ENCODE data around the gene TPST2.

The TPST2 gene

DNA sequence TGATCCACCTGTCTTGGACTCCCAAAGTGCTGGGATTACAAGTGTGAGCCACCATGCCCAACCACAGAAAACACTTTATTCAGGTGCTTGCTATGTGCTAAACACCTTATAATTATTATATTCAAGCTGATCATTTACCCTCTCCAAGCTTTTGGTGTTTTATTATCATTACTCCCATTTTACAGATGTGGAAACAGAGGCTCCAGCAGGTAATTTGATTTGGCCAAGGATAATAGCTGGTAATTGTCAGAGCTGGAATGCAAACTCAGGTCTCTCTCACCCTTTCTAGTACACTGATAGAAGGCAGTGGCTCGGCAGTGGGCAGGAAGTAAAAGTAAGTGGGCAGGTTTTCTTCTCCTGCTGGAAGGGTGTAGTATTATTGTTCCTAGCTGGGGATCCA, 3.8 kb upstream of the TPST2 start:
- Histone ChIP-seq H3K9me3 (ENCODE audit: control insufficient read depth, insufficient read depth, low read length) (no peaks in the 10 kb centered on the region), H3K4me3 (ENCODE audit: low read length) (no peak overlapping the region), H3K27me3 (ENCODE audit: control insufficient read depth, insufficient read depth, low read length) (no peaks in the 10 kb centered on the region), H3K4me1 (ENCODE audit: control insufficient read depth, insufficient read depth, low read length) (no peaks in the 10 kb centered on the region), H3K27ac (ENCODE audit: low read length) (no peak overlapping the region), H3K36me3 (ENCODE audit: control insufficient read depth, insufficient read depth, low read length) (no peaks in the 10 kb centered on the region)
- DNase-seq (ENCODE audit: low read depth, low spot score): no peak
- no CpG with 5 or more reads among the region's 1 CpG for WGBS (ENCODE audit: insufficient coverage, insufficient read length)

DNA sequence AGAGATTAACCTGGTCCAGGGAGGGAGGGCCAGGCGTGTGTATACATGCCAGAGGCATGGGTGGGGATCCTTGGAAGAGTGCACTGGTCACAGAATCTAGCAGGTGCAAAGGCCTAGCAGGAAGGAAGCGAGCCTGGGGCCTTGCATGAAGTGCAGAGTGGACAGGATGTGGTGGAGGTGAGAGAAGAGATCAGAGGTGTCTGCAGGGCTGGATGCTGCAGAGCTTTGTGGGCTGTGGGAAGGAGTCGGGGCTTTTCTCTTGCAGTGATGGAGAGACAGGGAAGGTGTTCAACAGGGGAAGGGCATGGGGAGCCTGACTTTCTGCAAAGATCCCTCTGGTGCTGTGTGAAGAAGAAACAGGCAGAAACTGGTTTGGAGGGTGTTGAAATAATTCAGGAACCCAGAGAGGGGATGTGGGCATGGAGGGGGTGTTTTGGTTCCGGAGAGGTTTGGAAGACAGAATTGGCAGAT, 2.5 kb upstream of the TPST2 start:
- H3K27me3 ChIP-seq (ENCODE audit: control insufficient read depth, insufficient read depth, low read length): no peaks in the 10 kb centered on the region
- no peaks in the 10 kb centered on the region for H3K36me3 ChIP-seq (ENCODE audit: control insufficient read depth, insufficient read depth, low read length)
- no peak overlapping the region for H3K4me3 ChIP-seq (ENCODE audit: low read length)
- DNase-seq (ENCODE audit: low read depth, low spot score): no peak
- H3K9me3 ChIP-seq (ENCODE audit: control insufficient read depth, insufficient read depth, low read length): no peaks in the 10 kb centered on the region
- no peak overlapping the region for H3K27ac ChIP-seq (ENCODE audit: low read length)
- no peaks in the 10 kb centered on the region for H3K4me1 ChIP-seq (ENCODE audit: control insufficient read depth, insufficient read depth, low read length)
- WGBS (ENCODE audit: insufficient coverage, insufficient read length): no CpG with 5 or more reads among the region's 4 CpGs

DNA sequence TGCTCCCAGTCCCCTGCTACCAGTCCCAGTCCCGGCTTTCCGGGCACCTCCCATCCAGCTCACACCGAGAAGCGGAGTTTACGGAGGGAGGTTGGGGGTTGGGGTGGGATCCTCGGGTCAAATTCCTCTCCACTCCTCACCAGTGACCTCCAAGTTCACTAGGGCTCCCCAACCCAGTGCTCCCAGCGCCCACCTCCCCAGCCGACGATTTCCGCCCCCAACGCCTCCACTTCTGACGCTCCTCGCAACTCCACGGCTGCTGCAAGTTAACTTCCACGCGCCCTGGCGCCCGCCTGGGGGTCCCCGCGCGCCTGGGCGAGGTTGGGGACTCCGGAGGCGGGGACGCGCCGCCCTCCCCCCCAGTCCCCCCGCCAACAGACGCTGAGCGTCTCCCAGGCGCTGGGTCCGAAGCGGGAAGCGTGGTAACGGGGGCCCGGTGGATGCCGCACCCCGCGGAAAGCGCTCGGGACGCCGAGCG, 526 bp downstream of the TPST2 start:
- H3K27ac ChIP-seq (ENCODE audit: low read length): no peak overlapping the region
- DNase-seq (ENCODE audit: low read depth, low spot score): no peak
- no peaks in the 10 kb centered on the region for H3K9me3 ChIP-seq (ENCODE audit: control insufficient read depth, insufficient read depth, low read length)
- H3K4me3 ChIP-seq (ENCODE audit: low read length): peak overlapping the region; percentile 97
- H3K36me3 ChIP-seq (ENCODE audit: control insufficient read depth, insufficient read depth, low read length): no peaks in the 10 kb centered on the region
- no peaks in the 10 kb centered on the region for H3K27me3 ChIP-seq (ENCODE audit: control insufficient read depth, insufficient read depth, low read length)
- no CpG with 5 or more reads among the region's 44 CpGs for WGBS (ENCODE audit: insufficient coverage, insufficient read length)
- no peaks in the 10 kb centered on the region; the same call in none of the 2 replicates for H3K4me1 ChIP-seq (ENCODE audit: control insufficient read depth, insufficient read depth, low read length)

DNA sequence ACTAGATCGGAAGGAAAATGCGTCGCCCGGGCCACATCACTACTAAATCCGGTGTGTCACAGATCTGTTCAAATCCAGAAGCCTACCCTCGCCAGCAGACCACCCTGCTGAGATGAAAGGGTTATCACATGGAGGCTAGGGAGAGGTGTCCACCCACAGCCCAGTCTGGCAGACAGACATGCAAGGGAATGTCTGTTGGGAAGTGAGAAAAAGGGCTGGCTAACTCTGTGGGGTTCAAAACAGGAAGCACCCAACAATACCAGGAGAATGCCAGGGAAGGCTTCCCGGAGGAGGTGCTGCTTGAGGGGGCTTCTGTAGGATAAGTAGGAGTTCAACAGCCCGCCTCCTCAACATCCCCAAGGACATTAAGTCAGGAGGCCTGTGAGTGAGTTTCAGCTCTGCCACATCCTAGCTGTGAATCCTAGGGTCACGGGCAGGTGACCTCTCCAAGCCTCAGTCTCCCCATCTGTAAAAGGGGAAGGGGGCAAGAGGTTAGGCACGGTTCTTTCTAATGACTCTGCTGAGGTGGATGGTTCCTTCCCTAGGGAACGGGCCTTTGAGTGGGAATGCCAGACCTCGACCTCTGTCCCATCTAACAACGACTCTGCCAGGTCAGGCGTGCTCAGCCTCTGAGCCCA, 1.1 kb downstream of the TPST2 start:
- no peaks in the 10 kb centered on the region for H3K9me3 ChIP-seq (ENCODE audit: control insufficient read depth, insufficient read depth, low read length)
- no peaks in the 10 kb centered on the region for H3K36me3 ChIP-seq (ENCODE audit: control insufficient read depth, insufficient read depth, low read length)
- H3K27ac ChIP-seq (ENCODE audit: low read length): no peak overlapping the region
- no CpG with 5 or more reads among the region's 14 CpGs for whole genome bisulfite sequencing (ENCODE audit: insufficient coverage, insufficient read length)
- H3K4me3 ChIP-seq (ENCODE audit: low read length): peak overlapping the region; percentile 97; the same call in 1 of the 2 replicates
- H3K27me3 ChIP-seq (ENCODE audit: control insufficient read depth, insufficient read depth, low read length): no peaks in the 10 kb centered on the region
- H3K4me1 ChIP-seq (ENCODE audit: control insufficient read depth, insufficient read depth, low read length): no peaks in the 10 kb centered on the region; the same call in none of the 2 replicates
- DNase-seq (ENCODE audit: low read depth, low spot score): no peak

DNA sequence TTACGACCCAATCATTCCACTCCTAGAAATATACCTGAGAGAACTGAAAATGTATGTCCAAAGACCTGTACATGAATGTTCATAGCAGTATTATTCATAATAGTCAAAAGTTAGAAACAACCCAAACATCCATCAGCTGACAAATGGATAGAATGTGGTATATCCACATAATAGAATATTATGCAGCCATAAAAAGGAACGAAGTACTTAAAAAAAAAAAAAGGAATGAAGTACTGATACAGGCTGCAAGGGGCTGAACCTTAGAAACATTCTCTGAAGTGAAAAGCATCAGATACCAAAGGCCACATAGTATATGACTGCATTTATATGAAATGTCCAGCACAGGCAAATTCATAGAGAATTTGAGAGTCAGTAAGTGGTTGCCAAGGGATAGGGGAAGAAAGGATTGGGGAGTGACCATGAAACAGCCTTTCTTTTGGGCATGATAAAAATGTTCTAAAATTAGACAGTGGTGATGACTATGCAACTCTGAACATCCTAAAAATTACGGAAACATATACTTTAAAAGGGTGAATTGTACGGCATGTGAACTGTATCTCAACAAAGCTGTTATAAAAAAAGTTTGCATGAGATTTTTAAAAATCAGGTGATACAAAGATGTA, 1.8 kb downstream of the TPST2 start:
- H3K9me3 ChIP-seq (ENCODE audit: control insufficient read depth, insufficient read depth, low read length): no peaks in the 10 kb centered on the region
- DNase-seq (ENCODE audit: low read depth, low spot score): no peak
- no peak overlapping the region for H3K4me3 ChIP-seq (ENCODE audit: low read length)
- no peaks in the 10 kb centered on the region; the same call in none of the 2 replicates for H3K4me1 ChIP-seq (ENCODE audit: control insufficient read depth, insufficient read depth, low read length)
- H3K27ac ChIP-seq (ENCODE audit: low read length): no peak overlapping the region
- H3K27me3 ChIP-seq (ENCODE audit: control insufficient read depth, insufficient read depth, low read length): no peaks in the 10 kb centered on the region
- no peaks in the 10 kb centered on the region for H3K36me3 ChIP-seq (ENCODE audit: control insufficient read depth, insufficient read depth, low read length)
- WGBS (ENCODE audit: insufficient coverage, insufficient read length): no CpG with 5 or more reads among the region's 4 CpGs

DNA sequence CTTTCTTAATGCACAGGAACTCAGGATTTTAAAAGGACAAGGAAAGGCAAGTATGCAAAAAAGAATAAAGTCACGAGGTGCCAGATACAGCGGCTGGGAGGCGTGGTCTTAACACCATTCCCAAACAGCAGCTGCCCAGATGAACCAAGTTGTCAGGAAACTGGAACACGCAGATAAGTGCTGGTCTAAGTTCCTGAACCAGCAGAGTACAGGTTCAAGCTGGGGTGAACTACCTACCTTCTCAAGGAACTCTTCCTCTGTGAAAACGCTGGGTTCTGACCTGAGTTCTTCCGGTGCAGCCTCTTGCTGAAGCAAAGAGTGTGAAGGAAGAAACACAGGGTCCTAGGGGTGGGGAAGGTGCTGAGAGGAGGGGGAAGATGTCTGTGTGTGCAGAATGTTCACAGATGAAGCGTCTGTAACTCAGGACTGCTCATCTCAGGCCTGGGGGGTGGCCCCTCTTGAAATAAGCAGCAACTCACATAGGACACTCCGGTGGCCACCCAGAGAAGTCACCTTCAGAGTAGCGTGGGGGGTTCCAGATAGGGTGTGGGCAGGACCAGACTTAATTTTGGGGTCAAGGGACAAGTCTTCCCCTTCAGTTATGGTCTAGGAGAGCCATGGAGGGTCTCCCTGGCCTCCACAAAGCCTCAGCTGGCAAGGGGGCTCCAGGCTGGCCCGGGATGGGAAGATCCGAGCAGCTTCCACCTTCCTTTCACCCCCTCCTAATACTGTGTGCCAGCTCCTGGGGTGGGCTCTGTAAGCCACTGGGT, 3.2 kb downstream of the TPST2 start:
- no peaks in the 10 kb centered on the region; the same call in none of the 2 replicates for H3K4me1 ChIP-seq (ENCODE audit: control insufficient read depth, insufficient read depth, low read length)
- no peaks in the 10 kb centered on the region for H3K27me3 ChIP-seq (ENCODE audit: control insufficient read depth, insufficient read depth, low read length)
- H3K36me3 ChIP-seq (ENCODE audit: control insufficient read depth, insufficient read depth, low read length): 0 out of 2 replicates have a peak, but pooled peaks cover 3% of the 10 kb centered on the region
- no peaks in the 10 kb centered on the region for H3K9me3 ChIP-seq (ENCODE audit: control insufficient read depth, insufficient read depth, low read length)
- no peak overlapping the region for H3K27ac ChIP-seq (ENCODE audit: low read length)
- WGBS (ENCODE audit: insufficient coverage, insufficient read length): no CpG with 5 or more reads among the region's 11 CpGs
- no peak overlapping the region for H3K4me3 ChIP-seq (ENCODE audit: low read length)
- DNase-seq (ENCODE audit: low read depth, low spot score): no peak

DNA sequence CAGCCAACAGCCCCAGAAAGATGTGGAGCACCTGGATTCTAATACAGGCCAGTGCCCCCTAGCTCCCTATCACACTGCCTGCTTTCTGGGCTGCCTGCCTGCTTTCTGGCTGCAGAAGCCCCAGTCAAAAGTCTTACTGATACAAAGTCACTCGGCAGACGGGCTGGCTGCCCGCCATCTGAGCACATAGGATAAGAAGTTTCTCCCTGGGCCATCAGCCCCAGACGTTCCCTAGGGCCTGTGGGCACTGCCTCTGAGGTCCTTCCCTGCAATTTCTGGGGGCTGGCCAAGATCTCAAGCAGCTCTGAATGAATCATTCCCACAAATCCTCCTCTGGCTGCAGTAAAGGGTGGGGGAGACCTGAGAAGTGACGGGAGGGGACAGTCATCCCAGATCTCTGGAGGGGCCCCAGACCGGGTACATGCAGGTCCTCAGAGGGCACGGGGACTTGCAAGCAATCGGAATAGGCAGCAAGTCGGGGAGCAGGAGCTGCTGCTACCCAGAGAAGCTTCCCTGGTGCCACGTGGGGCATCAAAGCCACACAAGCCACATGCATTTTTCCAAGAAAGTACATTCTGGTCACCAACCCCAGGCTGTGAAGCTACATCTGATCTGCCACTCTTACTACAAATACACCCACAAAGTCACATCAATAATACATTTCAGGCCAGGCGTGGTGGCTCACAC, 4.7 kb downstream of the TPST2 start:
- Histone ChIP-seq H3K9me3 (ENCODE audit: control insufficient read depth, insufficient read depth, low read length) (no peaks in the 10 kb centered on the region), H3K36me3 (ENCODE audit: control insufficient read depth, insufficient read depth, low read length) (0 out of 2 replicates have a peak, but pooled peaks cover 3% of the 10 kb centered on the region), H3K27me3 (ENCODE audit: control insufficient read depth, insufficient read depth, low read length) (no peaks in the 10 kb centered on the region), H3K4me1 (ENCODE audit: control insufficient read depth, insufficient read depth, low read length) (peaks cover 2% of the 10 kb centered on the region), H3K27ac (ENCODE audit: low read length) (no peak overlapping the region), H3K4me3 (ENCODE audit: low read length) (no peak overlapping the region)
- WGBS (ENCODE audit: insufficient coverage, insufficient read length): no CpG with 5 or more reads among the region's 11 CpGs
- DNase-seq (ENCODE audit: low read depth, low spot score): no peak

DNA sequence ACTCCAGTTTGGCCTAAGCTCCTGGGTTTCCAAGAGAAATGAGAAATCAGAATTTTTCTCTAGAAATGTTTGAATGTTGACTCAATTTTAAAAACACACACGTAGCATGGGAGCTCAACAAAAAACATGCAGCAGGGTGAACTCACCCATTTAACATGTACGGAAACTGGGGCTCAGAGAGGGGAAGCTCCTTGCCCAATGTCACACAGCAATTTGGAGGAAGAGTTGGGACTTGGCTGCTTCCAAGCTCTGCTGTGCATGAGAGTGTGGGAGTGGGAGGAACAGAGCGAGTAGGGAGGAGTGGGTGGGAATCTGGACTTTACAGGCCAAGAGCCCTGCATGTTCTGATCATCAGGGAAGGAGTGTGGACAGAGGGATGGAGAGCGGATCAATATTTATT, 5.9 kb downstream of the TPST2 start:
- Histone ChIP-seq H3K9me3 (ENCODE audit: control insufficient read depth, insufficient read depth, low read length) (no peaks in the 10 kb centered on the region), H3K4me3 (ENCODE audit: low read length) (no peak overlapping the region), H3K27me3 (ENCODE audit: control insufficient read depth, insufficient read depth, low read length) (no peaks in the 10 kb centered on the region), H3K36me3 (ENCODE audit: control insufficient read depth, insufficient read depth, low read length) (0 out of 2 replicates have a peak, but pooled peaks cover 3% of the 10 kb centered on the region), H3K27ac (ENCODE audit: low read length) (no peak overlapping the region), H3K4me1 (ENCODE audit: control insufficient read depth, insufficient read depth, low read length) (peaks cover 6% of the 10 kb centered on the region)
- no peak for DNase-seq (ENCODE audit: low read depth, low spot score)
- no CpG with 5 or more reads among the region's 4 CpGs for WGBS (ENCODE audit: insufficient coverage, insufficient read length)

DNA sequence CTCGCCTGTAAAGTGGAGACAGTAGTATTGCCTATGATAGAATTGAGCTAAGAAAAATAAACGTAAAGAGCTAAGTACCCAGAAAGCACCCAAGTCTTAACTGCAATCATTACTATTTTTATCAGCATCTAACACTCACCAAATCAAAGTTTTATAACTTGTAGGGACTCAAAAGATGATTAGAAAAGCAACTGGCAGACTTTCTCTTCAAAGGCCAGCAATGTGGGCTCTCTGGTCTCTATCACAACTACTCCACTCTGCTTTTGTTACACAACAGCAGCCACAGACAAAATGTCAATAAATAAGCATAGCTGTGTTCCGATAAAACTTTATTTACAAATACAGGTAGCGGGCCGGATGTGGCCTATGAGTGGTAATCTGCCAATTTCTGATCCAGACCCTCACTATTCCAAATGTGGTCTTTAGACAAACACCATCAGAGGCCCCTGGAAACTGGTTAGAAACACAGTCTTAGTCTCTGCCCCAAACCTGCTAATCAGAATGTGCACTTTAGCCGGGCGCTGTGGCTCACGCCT, 8.2 kb downstream of the TPST2 start:
- H3K9me3 ChIP-seq (ENCODE audit: control insufficient read depth, insufficient read depth, low read length): no peaks in the 10 kb centered on the region
- no peak for DNase-seq (ENCODE audit: low read depth, low spot score)
- no peaks in the 10 kb centered on the region for H3K27me3 ChIP-seq (ENCODE audit: control insufficient read depth, insufficient read depth, low read length)
- H3K4me3 ChIP-seq (ENCODE audit: low read length): no peak overlapping the region
- H3K4me1 ChIP-seq (ENCODE audit: control insufficient read depth, insufficient read depth, low read length): peaks cover 6% of the 10 kb centered on the region
- no CpG with 5 or more reads among the region's 8 CpGs for WGBS (ENCODE audit: insufficient coverage, insufficient read length)
- H3K27ac ChIP-seq (ENCODE audit: low read length): no peak overlapping the region
- 0 out of 2 replicates have a peak, but pooled peaks cover 3% of the 10 kb centered on the region for H3K36me3 ChIP-seq (ENCODE audit: control insufficient read depth, insufficient read depth, low read length)

DNA sequence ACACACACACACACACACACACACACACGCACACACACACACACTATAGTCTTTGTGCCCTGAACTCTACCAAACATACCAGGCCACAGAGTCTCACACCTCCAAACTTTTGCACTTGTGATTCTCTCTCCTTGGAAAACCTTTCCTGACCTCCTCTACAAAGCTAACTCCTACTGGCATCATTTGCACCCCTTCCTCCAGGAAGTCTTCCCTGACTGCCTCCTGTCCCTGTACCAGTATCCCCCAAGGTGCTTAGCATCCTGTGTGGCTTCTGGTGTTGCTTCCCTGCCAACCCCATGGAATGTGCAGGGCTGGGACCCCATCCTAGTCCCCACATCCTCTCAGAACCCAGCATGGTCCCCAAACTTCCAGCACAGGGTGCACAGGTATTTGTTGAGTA, 8.9 kb downstream of the TPST2 start:
- WGBS (ENCODE audit: insufficient coverage, insufficient read length): no CpG with 5 or more reads among the region's 1 CpG
- Histone ChIP-seq H3K27ac (ENCODE audit: low read length) (no peak overlapping the region), H3K4me3 (ENCODE audit: low read length) (no peak overlapping the region), H3K4me1 (ENCODE audit: control insufficient read depth, insufficient read depth, low read length) (peaks cover 6% of the 10 kb centered on the region), H3K36me3 (ENCODE audit: control insufficient read depth, insufficient read depth, low read length) (0 out of 2 replicates have a peak, but pooled peaks cover 3% of the 10 kb centered on the region), H3K27me3 (ENCODE audit: control insufficient read depth, insufficient read depth, low read length) (no peaks in the 10 kb centered on the region), H3K9me3 (ENCODE audit: control insufficient read depth, insufficient read depth, low read length) (no peaks in the 10 kb centered on the region)
- DNase-seq (ENCODE audit: low read depth, low spot score): no peak
